ENCODE measurements around the gene C22orf23. TPM values are rescaled to one million over a fixed set of nuclear protein-coding genes. Genes with fewer than 3 reads are reported as not detected.

Gene C22orf23
- total and polyA plus RNA-seq, 2 donors (not counting 1 experiment from before 2014, with no cell fraction given), result not detected

GRCh38 chr22:37998543-37998942, 45.1 kb upstream of the C22orf23 start:
- intact Hi-C loops (cut with micrococcal nuclease), result no loop called here
- ChIA-PET CTCF (no interaction called here), POLR2A (no interaction called here)
- H4K20me1 ChIP-seq (ENCODE audit: control insufficient read depth, insufficient read depth, low read length, poor library complexity, severe bottlenecking), result no peaks in the 10 kb centered on the region
- H3K27me3 Mint-ChIP-seq, result no peaks in the 10 kb centered on the region
- H2AFZ ChIP-seq (ENCODE audit: insufficient read depth, low read depth, low read length, poor library complexity, severe bottlenecking), result no peak overlapping the region
- H3K4me3 ChIP-seq (ENCODE audit: control extremely low read depth in 1 of 5, extremely low read depth in 1 of 5, insufficient read depth in 1 of 5, low read depth in 2 of 5, low read length in 4 of 5), result no peak overlapping the region
- H3K4me1 Mint-ChIP-seq, result peaks cover 33% of the 10 kb centered on the region
- 93% methylated on average over 5 of the region's 7 CpGs for WGBS (ENCODE audit: insufficient coverage)
- H3K4me3 Mint-ChIP-seq, result no peak overlapping the region
- H3K4me2 ChIP-seq (replicated peaks; ENCODE audit: low read depth, low read length, poor library complexity, severe bottlenecking), result no peak overlapping the region
- DNase-seq (no peak), ATAC-seq (ENCODE audit: low read depth) (no peak)
- no peak overlapping the region for H3K27ac ChIP-seq (ENCODE audit: low read length in 2 of 2)
- TF ChIP-seq CTCF (IDR thresholded peaks at IDR 0.05) (no peak), EZH2 (IDR thresholded peaks at IDR 0.05; ENCODE audit: borderline replicate concordance, insufficient read depth, low read depth, low read length, poor library complexity, severe bottlenecking) (no peak)
- no peak overlapping the region for H3K27ac Mint-ChIP-seq
- H3K36me3 ChIP-seq (replicated peaks in 1 of 2; ENCODE audit: control extremely low read depth in 1 of 2, control insufficient read depth in 1 of 2, extremely low read depth in 1 of 2, insufficient read depth in 2 of 2, low read length in 1 of 2), result no peaks in the 10 kb centered on the region
- H3K9me3 ChIP-seq (ENCODE audit: control extremely low read depth in 1 of 3, control insufficient read depth in 2 of 3, insufficient read depth in 1 of 3, low read length in 2 of 3), result no peaks in the 10 kb centered on the region
- H3K9me3 Mint-ChIP-seq (ENCODE audit: insufficient read depth), result no peaks in the 10 kb centered on the region
- no peaks in the 10 kb centered on the region for H3K79me2 ChIP-seq (ENCODE audit: control insufficient read depth, insufficient read depth, low read length)
- no peaks in the 10 kb centered on the region for H3K27me3 ChIP-seq (replicated peaks in 1 of 4; ENCODE audit: control extremely low read depth in 1 of 4, control insufficient read depth in 3 of 4, insufficient read depth in 4 of 4, low read length in 3 of 4)
- H3K9ac ChIP-seq (ENCODE audit: low read length), result no peak overlapping the region
- peaks cover 18 to 27% of the 10 kb centered on the region in 2 donors for H3K4me1 ChIP-seq (ENCODE audit: control insufficient read depth in 2 of 2, insufficient read depth in 2 of 2, low read length in 2 of 2)

GRCh38 chr22:37996515-37997246, 43.3 kb upstream of the C22orf23 start:
- Histone ChIP-seq H4K20me1 (ENCODE audit: control insufficient read depth, insufficient read depth, low read length, poor library complexity, severe bottlenecking) (no peaks in the 10 kb centered on the region), H3K9me3 (ENCODE audit: control extremely low read depth in 1 of 3, control insufficient read depth in 2 of 3, insufficient read depth in 1 of 3, low read length in 2 of 3) (no peaks in the 10 kb centered on the region), H3K27me3 (replicated peaks in 1 of 4; ENCODE audit: control extremely low read depth in 1 of 4, control insufficient read depth in 3 of 4, insufficient read depth in 4 of 4, low read length in 3 of 4) (no peaks in the 10 kb centered on the region), H3K9ac (ENCODE audit: low read length) (peak overlapping the region; percentile 35), H3K36me3 (replicated peaks in 1 of 2; ENCODE audit: control extremely low read depth in 1 of 2, control insufficient read depth in 1 of 2, extremely low read depth in 1 of 2, insufficient read depth in 2 of 2, low read length in 1 of 2) (no peaks in the 10 kb centered on the region), H3K4me1 (ENCODE audit: control insufficient read depth in 2 of 2, insufficient read depth in 2 of 2, low read length in 2 of 2) (peaks cover 18 to 33% of the 10 kb centered on the region in 2 donors), H3K27ac (ENCODE audit: low read length in 2 of 2) (peak overlapping the region; percentile 26 to 48), H3K4me3 (ENCODE audit: control extremely low read depth in 1 of 5, extremely low read depth in 1 of 5, insufficient read depth in 1 of 5, low read depth in 2 of 5, low read length in 4 of 5) (no peak overlapping the region), H3K79me2 (ENCODE audit: control insufficient read depth, insufficient read depth, low read length) (no peaks in the 10 kb centered on the region), H3K4me2 (replicated peaks; ENCODE audit: low read depth, low read length, poor library complexity, severe bottlenecking) (peak overlapping the region; percentile 65), H2AFZ (ENCODE audit: insufficient read depth, low read depth, low read length, poor library complexity, severe bottlenecking) (peak overlapping the region; percentile 38)
- H3K9me3 Mint-ChIP-seq (ENCODE audit: insufficient read depth), result no peaks in the 10 kb centered on the region
- no peak for DNase-seq
- ChIA-PET POLR2A (no interaction called here), CTCF (interaction anchor here (0.7 kb wide), 1 partner anchor 524 kb away, joined by 4 read pairs; no protein-coding TSS in a partner anchor)
- intact Hi-C loops (cut with micrococcal nuclease), result no loop called here
- peaks cover 33% of the 10 kb centered on the region for H3K4me1 Mint-ChIP-seq
- no peak for ATAC-seq (ENCODE audit: low read depth)
- H3K27ac Mint-ChIP-seq, result peak overlapping the region; percentile 71
- 44% methylated on average over 3 of the region's 8 CpGs for WGBS (ENCODE audit: insufficient coverage)
- peak overlapping the region; percentile 15 for H3K4me3 Mint-ChIP-seq
- TF ChIP-seq CTCF (IDR thresholded peaks at IDR 0.05), result no peak
- TF ChIP-seq EZH2 (IDR thresholded peaks at IDR 0.05; ENCODE audit: borderline replicate concordance, insufficient read depth, low read depth, low read length, poor library complexity, severe bottlenecking), result no peak
- no peaks in the 10 kb centered on the region for H3K27me3 Mint-ChIP-seq

Measured in B cell (primary cell).